ENCODE data around the gene CPA2.
"Not testable (repeated sequence)": the region's sequence is repeated elsewhere in the genome, so short reads cannot be mapped to it uniquely, and the experiment has no call there.

The CPA2 gene

DNA sequence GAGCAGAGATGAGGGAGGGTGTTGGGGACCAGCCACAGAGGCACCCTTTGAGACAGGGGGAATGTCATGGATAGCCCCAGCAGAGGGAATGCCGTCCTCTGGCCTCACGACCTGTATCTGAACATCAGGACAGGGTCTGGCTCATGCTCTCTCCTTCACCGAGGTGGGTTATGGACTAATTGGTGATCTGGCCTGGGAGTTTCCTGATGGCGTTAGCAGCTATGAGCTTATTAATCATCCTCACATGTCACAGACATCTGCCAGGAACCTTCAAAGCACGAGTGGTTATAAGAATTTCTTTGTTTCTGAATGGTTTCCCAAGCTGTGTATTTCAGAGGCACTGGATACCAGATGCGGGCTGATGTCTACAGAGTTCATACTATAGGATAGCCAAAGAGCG, 33.2 kb downstream of the CPA2 start:
- H3K4me3 ChIP-seq (ENCODE audit: low read length), result no peak overlapping the region
- DNase-seq (ENCODE audit: low read depth, low spot score), result no peak

- no peak overlapping the region for H3K4me3 ChIP-seq (ENCODE audit: low read length)
- DNase-seq (ENCODE audit: low read depth, low spot score), result no peak
Measured at GRCh38 chr7:130301501-130302020, 34.9 kb downstream of the CPA2 start.

DNA sequence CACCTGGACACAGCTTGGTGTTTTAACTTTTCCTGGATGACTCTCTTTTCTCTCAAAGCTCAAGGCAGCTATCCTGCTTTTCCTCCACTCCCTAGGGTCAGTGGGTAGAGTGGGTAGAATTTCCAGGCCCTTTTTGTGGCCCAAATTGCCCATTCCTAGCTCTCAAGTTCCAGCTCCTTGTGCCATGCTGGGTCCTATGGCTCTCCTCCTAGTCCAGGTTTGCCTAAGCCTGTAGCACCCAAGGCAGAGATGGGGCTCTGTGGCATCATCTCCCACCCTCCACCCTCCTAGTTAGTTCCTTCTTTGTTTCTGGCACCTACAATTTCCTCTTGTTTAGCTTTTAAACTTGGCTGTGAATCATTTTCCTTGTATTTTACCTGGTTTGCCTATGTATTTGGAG, 36.0 kb downstream of the CPA2 start:
- DNase-seq (ENCODE audit: low read depth, low spot score), result no peak
- no peak overlapping the region for H3K4me3 ChIP-seq (ENCODE audit: low read length)

DNA sequence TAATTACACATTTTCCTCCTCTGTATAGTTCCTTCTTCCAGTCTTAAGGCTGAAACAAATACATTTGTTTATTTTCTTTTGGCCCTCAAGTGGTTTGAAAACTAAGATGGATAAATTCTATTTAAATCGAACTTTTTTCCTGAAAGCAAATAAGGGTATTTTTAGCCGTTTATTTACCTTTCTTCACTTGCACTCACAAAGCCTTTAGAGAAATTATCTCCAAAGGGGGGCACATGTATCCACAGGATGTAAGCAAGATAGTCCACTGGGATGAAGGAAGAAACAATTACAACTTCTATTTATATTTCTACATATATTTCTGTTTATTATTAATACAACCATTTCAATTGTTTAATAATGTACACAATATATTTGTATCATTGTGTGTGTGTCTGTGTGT, 36.5 kb downstream of the CPA2 start:
- DNase-seq (ENCODE audit: low read depth, low spot score), result no peak
- no peak overlapping the region for H3K4me3 ChIP-seq (ENCODE audit: low read length)

GRCh38 chr7:130303551-130303950, 36.9 kb downstream of the CPA2 start:
- H3K4me3 ChIP-seq (ENCODE audit: low read length), result no peak overlapping the region
- DNase-seq (ENCODE audit: low read depth, low spot score), result peak; percentile 51

- DNase-seq (ENCODE audit: low read depth, low spot score), result no peak
- no peak overlapping the region for H3K4me3 ChIP-seq (ENCODE audit: low read length)
Measured at GRCh38 chr7:130303982-130304381, 37.3 kb downstream of the CPA2 start.

DNA sequence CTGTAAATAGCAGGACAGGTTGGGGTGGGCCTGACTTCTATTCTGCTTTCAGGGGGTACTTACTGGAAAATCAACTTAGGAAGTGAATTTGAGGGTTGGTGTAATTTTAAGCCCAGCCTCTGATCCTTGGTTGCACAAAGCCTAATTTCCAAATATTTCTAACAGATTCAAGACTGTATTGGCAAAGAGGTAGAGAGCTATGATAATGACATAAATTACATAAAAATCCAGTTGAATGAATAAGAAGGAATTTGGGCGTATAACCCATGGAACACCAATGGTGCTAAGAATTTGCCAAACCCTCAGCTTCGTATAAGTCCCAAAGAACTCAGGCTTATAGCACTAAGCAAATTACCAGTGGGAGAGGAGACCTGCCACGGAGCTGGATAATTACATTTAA, 38.2 kb downstream of the CPA2 start:
- no peak overlapping the region for H3K4me3 ChIP-seq (ENCODE audit: low read length)
- no peak for DNase-seq (ENCODE audit: low read depth, low spot score)

- no peak for DNase-seq (ENCODE audit: low read depth, low spot score)
- no peak overlapping the region for H3K4me3 ChIP-seq (ENCODE audit: low read length)
Measured at GRCh38 chr7:130305433-130306042, 38.9 kb downstream of the CPA2 start.

GRCh38 chr7:130309986-130310385, 43.3 kb downstream of the CPA2 start:
- H3K4me3 ChIP-seq (ENCODE audit: low read length), result no peak overlapping the region
- peak; percentile 68 for DNase-seq (ENCODE audit: low read depth, low spot score)

- no peak overlapping the region for H3K4me3 ChIP-seq (ENCODE audit: low read length)
- DNase-seq (ENCODE audit: low read depth, low spot score), result no peak
Measured at GRCh38 chr7:130314305-130314704, 47.6 kb downstream of the CPA2 start.

DNA sequence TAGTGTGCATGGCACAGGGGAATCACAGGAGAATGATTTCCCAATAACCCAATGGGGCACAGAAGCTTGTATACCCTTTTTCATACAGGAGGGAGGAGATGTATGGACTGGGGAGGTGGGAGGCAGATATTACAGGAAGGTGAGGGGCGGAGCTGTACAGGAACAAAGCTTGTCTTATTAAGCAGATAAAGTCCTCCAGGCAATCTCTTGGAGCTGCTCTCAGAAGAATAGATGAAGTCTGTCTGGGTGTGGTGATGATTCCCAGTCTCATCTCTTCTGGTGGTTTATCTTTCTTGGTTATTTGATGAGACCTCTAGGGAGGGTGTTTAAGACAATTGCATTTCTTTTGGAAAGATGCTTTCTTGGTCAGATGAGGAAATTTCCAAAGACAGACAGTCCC, 52.9 kb downstream of the CPA2 start:
- H3K4me3 ChIP-seq (ENCODE audit: low read length), result no peak overlapping the region
- no peak for DNase-seq (ENCODE audit: low read depth, low spot score)

DNA sequence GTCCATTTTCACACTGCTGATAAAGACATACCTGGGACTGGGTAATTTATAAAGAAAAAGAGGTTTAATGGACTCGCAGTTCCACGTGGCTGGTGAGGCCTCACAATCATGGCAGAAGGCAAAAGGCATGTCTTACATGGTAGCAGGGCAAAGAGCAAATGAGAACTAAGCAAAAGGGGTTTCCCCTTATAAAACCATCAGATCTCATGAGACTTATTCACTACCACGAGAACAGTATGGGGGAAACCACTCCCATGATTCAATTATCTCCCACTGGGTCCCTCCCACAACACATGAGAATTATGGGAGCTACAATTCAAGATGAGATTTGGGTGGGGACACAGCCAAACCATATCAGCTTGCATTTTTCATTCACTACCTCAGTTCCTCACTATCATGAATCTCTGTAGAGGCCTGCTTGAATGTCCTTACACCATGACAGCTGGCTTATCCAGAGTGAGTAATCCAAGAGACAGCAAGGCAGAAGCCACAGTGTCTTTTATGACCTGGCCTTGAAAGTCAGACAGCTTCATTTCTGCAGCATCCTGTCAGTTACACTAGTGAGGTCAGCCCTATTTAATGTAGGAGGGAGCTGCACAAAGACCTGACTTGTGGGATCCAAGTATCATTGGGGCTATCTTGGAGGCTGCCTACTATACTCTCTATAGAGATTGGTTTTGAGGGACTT, 55.0 kb downstream of the CPA2 start:
- H3K4me3 ChIP-seq (ENCODE audit: low read length); DNase-seq (ENCODE audit: low read depth, low spot score): not testable (repeated sequence)

DNA sequence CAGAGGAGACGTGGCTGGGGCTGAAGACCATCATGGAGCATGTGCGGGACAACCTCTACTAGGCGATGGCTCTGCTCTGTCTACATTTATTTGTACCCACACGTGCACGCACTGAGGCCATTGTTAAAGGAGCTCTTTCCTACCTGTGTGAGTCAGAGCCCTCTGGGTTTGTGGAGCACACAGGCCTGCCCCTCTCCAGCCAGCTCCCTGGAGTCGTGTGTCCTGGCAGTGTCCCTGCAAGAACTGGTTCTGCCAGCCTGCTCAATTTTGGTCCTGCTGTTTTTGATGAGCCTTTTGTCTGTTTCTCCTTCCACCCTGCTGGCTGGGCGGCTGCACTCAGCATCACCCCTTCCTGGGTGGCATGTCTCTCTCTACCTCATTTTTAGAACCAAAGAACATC, 56.0 kb downstream of the CPA2 start:
- no peak overlapping the region for H3K4me3 ChIP-seq (ENCODE audit: low read length)
- no peak for DNase-seq (ENCODE audit: low read depth, low spot score)

- no peak overlapping the region for H3K4me3 ChIP-seq (ENCODE audit: low read length)
- DNase-seq (ENCODE audit: low read depth, low spot score), result no peak
Measured at GRCh38 chr7:130324306-130324943, 57.8 kb downstream of the CPA2 start.

- DNase-seq (ENCODE audit: low read depth, low spot score), result no peak
Measured at GRCh38 chr7:130329681-130330080, 63.0 kb downstream of the CPA2 start.

GRCh38 chr7:130332259-130333053, 65.8 kb downstream of the CPA2 start:
- H3K4me3 ChIP-seq (ENCODE audit: low read length), result no peak overlapping the region
- DNase-seq (ENCODE audit: low read depth, low spot score), result no peak

More at GRCh38 chr7:130329681-130330080, 63.0 kb downstream of the CPA2 start:
- H3K4me3 ChIP-seq (ENCODE audit: low read length), result no peak overlapping the region

DNA sequence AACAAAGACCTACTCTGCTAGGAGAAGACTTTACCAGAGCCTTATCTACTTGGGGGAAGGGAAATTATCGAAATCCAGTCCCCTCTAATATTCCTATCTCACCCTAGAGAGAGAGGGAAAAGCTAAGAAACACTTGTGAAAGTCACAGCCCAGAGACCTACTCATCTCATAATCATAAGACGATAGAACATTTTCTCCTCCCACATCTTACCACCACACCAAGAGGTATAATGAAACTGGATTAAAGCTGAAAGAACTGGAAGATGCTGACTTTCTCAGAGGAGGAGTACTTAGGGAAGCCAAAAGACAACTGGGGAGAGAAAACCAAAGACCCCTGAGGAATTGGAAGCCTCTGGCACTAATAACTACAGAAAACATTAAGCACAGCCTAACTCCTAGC, 67.2 kb downstream of the CPA2 start:
- no peak for DNase-seq (ENCODE audit: low read depth, low spot score)
- no peak overlapping the region for H3K4me3 ChIP-seq (ENCODE audit: low read length)

- DNase-seq (ENCODE audit: low read depth, low spot score), result no peak
- H3K4me3 ChIP-seq (ENCODE audit: low read length), result no peak overlapping the region
Measured at GRCh38 chr7:130334274-130334673, 67.6 kb downstream of the CPA2 start.

GRCh38 chr7:130337410-130337971, 70.8 kb downstream of the CPA2 start:
- H3K4me3 ChIP-seq (ENCODE audit: low read length), result no peak overlapping the region
- DNase-seq (ENCODE audit: low read depth, low spot score), result no peak

Measured in Jurkat, Clone E6-1 (cell line).